GM11168 (cell line): Measurements from ENCODE around the gene THOP1.
"Not testable (repeated sequence)": the region's sequence is repeated elsewhere in the genome, so short reads cannot be mapped to it uniquely, and the experiment has no call there.

Source experiments
- in situ Hi-C: fragments of 300-500 bp; cut with MboI; formaldehyde crosslinking; loops from one replicate; pipeline ENCODE4 v1.12.0; 2022; ENCODE audit warnings: low sequenced_read_pairs; ENCODE audit not compliant: unreplicated experiment

Gene THOP1

GRCh38 chr19:2812414-2813234 is 27.3 kb downstream of the THOP1 start:
- in situ Hi-C loops: no loop called here

- in situ Hi-C loops: no loop called here
These were observed 28.2 kb downstream of the THOP1 start for GRCh38 chr19:2813235-2814160.

DNA sequence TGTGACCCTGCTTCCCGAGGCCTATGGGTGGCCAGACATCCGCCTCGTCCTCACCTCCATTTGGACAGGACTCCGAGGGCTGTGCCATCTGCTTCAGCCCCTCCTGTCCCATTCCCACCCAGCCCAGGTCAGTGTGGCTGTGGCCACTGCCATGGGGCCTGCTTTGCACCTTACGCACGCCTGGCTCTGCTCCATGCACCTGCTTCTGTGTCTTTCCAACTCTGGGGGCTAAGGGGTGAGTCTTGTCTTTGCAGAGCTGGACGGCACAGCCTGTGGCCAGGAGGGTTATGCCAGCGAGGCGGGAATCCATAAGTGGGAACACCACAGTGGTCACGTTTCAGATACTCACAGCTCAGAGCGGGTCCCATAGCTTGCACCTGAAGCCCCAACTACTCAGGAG is 29.1 kb downstream of the THOP1 start:
- in situ Hi-C loops: no loop called here

- in situ Hi-C loops: no loop called here
These were observed 29.9 kb downstream of the THOP1 start for GRCh38 chr19:2815191-2815614.

- in situ Hi-C loops: no loop called here
These were observed 30.6 kb downstream of the THOP1 start for GRCh38 chr19:2815923-2816322.

GRCh38 chr19:2816641-2817040 is 31.3 kb downstream of the THOP1 start:
- in situ Hi-C loops: no loop called here

GRCh38 chr19:2817237-2817829 is 32.0 kb downstream of the THOP1 start:
- in situ Hi-C loops: not testable (repeated sequence)

DNA sequence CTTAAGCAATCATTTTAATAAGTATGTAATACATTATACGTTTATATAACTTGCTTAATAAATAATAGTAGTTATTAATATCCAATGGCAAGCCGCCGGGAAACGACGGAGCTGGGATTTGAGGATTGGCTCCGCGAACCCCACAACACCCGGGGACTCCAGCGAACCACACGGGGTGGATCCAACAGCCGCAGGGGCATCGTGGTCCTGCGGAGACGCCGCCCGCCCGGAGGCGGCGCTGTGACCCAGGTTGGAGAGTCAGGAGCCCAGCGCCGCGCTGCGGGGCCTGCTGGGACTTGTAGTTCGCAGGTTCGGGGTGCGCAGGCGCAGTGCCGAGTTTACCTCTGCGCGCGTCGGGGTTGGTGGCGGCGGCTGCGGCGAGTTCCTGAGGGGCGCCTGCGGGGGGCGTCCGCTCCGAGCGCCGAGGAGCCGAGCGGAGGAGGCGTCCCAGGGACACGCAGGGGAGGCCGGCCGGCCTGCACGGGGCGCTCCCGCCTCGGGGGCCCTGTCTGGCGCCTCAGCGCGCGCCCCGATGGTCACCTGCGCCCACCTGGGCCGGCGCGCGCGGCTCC is 34.3 kb downstream of the THOP1 start, which contains the start of gene ZNF554:
TSS of gene ZNF554 (plus strand) at position 329 of the 572 bp plus-strand sequence. CDS start at position 533, 204 bp downstream.
- in situ Hi-C loops: no loop called here

DNA sequence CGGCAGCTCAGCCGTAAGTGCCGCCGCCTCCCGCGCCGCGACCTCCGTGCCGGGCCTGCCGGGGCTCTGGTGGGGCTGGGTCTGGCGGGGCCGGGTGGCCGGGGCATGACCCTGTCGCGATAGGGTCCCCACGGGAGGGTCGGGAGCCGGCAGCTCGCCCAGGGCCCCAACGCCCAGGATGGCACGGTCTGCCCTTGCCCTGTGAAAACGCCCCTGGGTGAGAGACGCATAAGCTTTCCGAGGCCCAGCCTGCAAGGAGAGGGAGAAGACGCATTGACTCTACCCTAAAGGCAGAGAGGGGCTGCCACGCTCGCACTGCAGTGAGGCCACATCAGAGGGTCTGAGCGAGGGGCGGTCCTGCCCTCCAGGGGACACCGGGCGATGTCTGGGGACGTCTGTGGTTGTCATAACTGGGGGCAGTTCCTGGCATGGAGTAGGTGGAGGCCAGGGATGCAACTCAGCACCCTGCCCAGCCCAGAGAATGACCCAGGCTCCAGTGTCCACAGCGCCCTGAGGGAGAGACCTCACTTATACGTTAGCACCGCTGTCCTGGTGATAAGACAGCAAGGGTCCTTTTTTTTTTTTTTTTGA is 34.9 kb downstream of the THOP1 start:
- in situ Hi-C loops: no loop called here

GRCh38 chr19:2822846-2823245 is 37.5 kb downstream of the THOP1 start:
- in situ Hi-C loops: no loop called here

DNA sequence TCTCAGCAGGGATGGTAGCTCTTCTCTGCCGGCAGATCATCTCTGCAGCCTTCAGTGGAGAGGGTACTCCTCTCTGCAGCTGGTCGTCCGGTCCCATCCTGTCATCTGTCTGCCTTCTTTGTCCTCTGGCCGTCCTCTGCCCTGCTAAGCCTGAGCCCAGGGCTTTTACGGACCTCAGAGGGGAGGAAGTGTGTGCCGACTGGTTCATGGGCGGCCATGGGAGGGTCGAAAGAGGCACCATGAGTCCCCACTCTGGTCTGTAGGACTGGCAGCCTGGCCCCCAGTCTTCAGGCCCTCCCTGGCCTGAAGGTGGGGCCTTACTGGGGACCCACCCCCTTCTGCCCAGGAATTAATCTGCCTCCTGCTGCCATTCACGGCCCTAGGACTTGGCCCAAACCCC is 38.3 kb downstream of the THOP1 start:
- in situ Hi-C loops: no loop called here

DNA sequence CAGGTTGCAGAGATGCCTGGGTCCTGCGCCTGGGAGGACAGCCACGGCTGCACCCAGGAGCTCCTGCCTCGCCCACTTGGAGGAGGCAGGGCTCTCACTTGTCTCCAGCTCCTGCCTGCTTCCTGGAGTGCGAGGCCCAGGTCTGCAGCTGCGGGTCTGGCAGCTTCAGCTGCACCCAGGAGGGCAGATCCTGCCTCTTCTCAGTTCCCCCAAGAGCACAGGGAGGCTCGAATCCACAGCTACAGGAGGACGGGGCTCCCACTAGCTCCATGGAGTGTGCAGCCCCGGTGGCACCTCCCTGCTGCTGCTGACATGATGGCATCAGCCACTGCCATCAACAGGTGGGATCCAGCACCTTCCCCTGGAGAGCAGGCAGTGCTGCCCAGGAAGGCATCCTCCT is 38.8 kb downstream of the THOP1 start:
- in situ Hi-C loops: no loop called here

DNA sequence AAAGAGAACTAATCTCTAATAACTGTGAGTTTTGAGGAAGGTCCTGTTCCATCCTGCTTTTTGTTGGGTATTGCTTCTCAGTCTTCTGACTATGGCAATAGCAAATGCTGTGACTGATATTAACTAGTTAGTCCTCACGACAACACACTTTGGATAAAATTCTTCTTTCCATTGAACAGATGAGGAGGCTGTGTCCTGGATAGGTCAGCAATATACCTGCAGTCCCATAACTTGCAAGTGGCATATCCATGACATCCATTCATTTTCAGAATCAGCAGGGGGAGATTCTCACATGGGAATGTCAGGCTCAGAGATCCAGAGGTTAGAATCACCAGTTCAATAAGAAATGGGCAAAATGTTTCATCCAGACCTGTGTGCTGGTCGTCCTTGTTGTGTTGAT is 41.7 kb downstream of the THOP1 start:
- in situ Hi-C loops: no loop called here

DNA sequence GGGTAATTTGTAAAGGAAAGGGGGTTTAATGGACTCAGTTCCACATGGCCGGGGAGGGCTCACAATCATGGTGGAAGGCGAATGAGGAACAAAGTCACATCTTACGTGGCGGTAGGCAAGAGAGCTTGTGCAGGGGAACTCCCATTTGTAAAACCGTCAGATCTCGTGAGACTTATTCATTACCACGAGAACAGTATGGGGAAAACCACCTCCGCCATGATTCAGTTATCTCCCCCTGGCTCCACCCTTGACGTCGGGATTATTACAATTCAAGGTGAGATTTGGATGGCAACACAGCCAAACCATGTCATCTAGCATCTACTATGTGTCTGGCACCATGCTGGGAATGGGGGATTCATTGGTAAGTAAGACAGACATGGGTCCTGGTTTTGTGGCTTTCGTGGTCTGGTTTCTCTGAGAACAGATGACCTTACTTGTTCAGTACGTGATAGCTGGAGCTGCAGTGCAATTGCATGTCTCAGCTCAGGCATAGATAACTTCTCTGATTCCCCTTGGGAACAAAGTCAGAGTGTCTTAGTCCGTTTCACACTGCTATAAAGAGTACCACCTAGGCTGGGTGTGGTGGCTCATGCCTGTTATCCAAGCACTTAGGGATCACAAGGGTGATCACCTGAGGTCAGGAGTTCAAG is 42.7 kb downstream of the THOP1 start:
- in situ Hi-C loops: no loop called here

DNA sequence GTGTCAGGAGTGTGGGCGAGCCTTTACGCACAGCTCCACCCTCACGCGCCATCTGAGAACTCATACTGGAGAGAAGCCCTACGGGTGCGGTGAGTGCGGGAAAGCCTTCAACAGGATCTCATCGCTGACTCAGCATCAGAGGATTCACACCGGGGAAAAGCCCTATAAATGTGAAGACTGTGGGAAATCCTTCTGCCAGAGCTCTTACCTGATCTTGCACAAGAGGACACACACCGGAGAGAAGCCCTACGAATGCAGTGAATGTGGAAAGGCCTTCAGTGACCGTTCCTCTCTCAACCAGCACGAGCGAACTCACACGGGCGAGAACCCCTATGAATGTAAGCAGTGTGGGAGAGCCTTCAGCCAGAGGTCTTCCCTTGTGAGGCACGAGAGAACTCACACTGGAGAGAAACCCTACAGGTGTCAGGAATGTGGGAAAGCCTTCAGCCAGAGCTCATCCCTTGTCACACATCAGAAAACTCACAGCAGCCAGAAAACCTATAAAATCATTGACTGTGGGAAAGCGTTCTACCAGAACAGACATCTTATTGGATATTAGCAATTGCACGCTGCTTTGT is 49.1 kb downstream of the THOP1 start:
- in situ Hi-C loops: no loop called here

DNA sequence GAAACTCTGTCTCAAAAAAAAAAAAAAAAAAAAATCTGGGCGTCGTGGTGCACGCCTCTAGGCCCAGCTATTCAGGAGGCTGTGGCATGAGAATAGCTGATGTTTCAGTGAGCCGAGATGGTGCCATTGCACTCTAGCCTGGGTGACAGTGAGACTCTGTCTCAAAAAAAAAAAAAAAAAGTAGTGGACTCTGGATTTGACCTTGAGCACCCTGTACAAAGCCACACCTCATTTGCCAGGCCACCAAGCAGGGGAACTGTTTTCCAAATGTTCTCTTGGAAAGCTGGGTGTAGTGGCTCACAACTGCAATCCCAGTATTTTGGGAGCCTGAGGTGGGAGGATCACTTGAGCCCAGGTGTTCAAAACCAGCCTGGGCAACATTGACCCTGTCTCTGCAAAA is 52.1 kb downstream of the THOP1 start:
- in situ Hi-C loops: no loop called here

DNA sequence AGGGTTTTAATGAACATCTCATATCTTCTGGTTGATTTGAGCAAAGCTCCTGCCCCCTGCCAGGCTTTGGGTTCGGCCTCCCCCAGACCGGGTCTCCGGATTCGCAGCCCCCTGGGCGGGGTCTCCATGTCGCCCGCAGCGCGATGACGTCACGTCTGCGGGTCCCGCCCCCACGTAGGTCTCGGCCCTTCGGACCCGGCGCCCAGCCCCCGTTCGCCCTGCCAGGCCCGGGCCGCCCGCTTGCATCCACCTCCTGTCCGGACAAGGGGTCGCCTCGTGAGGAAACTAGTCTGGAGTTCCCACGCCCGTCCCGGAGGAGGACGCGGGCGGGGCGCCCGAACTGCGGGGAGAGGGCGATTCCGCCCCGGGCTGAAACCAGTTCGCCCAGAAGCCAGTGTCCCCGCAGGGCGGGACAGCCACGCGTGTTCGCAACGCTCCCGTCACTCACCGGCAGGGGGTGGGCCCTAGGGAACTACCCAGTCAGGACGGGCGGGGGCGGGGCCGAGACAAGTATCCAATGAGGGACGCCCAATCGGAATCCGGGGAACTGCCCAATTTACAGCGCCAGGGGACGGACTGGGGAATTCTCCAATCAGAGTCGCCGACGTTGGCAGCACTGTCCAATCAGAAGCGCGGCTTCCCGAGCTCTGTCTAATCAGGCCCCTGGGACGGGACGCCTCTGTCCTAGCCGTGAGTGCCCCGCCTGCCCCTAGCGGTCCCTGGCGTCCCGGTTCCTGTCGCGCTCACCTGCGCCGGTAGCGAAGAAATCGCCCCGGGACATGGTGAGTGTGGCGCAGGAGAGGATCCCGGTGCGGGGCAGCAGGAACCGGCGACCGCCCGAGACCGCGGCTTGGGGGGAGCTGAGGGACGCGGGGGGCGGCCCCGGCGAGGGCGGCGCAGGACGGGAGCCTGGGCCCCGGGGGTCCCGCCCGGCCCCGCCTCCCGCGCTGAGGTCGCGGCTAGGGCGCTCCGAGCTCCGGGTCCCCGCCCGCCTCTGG is 55.8 kb downstream of the THOP1 start, which contains the start of gene ZNF555:
TSS of gene ZNF555 (plus strand) at position 682 of the 998 bp plus-strand sequence. CDS start at position 780, 98 bp downstream.
- in situ Hi-C loops: no loop called here
